Raji (cell line): ENCODE measurements around the gene ZNF266.

Experiments used
- POLR2A ChIP-seq: IDR thresholded peaks from 2 replicates; pipeline ENCODE4 v1.6.1; 2011; ENCODE audit warnings: low read depth, low read length, control low read depth; ENCODE audit not compliant: insufficient read depth

ZNF266 gene

DNA sequence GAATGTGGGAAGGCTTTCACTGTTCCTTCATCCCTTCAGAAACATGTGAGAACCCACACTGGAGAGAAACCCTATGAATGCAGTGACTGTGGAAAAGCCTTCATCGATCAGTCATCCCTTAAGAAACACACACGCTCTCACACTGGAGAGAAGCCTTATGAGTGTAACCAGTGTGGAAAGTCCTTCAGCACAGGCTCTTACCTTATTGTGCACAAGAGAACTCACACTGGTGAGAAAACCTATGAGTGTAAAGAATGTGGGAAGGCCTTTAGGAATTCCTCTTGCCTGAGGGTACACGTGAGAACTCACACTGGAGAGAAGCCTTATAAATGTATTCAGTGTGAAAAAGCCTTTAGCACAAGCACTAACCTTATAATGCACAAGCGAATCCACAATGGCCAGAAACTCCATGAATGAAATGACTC, 54.0 kb downstream of the ZNF266 start:
- no peak for TF ChIP-seq POLR2A

DNA sequence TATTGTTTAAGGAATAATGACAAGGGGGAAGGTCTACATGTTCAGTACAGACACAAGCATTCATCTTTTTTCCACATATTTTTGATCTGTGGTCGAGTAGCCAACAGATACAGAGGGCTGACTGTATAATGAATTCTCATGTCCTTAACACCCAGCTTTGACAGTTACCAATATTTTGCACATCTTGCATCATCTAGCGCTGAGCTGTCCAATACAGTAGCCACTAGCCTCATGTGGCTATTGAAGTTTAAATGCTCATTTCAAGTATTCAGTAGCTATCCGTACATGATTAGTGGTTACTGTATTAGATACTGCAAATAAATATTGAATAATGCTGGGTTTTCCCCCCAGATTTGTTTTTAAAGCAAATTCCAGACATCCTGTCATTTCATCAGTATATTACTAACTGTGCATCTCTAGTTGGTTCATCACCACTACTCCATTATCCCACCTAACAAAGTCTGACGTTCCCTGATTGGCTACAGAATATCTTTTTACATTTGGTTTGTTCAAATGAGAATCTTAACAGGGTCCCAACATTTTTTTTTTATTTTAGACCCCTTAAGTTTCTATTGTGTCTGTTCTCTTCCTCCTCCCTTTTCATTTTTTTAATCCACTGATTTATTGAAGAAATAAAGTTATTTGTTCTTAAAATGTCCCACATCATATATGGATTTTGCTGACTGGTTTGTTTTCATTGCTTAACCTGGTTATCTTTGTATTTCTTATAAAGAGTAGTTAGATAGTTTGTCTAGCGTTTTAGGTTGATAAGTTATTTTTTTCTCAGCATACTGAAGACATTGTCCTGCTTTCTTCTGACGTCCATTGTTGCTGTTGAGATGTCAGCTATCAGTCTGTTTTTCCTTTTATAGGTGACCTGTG, 64.4 kb downstream of the ZNF266 start:
- TF ChIP-seq POLR2A = no peak

DNA sequence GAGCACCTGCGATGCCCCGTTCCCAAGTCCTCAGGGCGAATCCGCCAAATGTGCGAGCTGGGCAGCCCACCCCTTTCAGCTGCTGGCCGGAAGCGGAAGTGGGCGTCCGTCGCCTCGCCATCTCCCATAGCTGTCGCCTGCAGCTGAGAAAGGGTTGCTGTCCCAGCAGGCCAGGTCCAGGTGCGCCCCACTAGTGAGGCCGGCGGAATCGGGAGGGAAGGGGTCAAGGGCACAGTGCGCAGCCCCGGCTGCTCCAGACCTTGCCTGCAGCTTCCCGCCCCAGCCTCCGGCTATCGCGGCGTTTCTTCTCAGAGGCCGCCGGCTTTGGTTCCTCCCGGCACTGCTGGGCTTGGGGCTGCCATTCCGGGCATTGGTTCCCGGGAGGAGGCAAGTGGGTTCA, 72.5 kb downstream of the ZNF266 start, which contains the start of gene ZNF177:
TSS of gene ZNF177 (plus strand) at position 109 of the 400 bp plus-strand sequence. CDS start 15,299 bp downstream, outside the sequence.
- TF ChIP-seq POLR2A = no peak
